Effector memory CD8-positive, alpha-beta T cell (primary cell): ENCODE data around the gene CHRD.
A peak's percentile ranks its signal among the peaks of the same experiment; 100 is the strongest.

Source experiments
- ATAC-seq: fragments of 150-1000 bp; cut with Tn5 transposase; replicated peaks from 2 replicates; pipeline ENCODE4 v1.10.0; 2021; ENCODE audit warnings: mild to moderate bottlenecking, moderate library complexity
- DNase-seq, 3 experiments: peaks; one replicate each; pipeline ENCODE4 v3.0.0; 2021
- H3K27ac Mint-ChIP-seq, 2 donors: one replicate each; pipeline ENCODE4 v1.8.0; 2022; ENCODE audit warnings: mild to moderate bottlenecking in 2 of 2, mixed read lengths in 2 of 2, moderate library complexity in 2 of 2
- H3K27me3 Mint-ChIP-seq, 2 donors: one replicate each; pipeline ENCODE4 v1.8.0; 2022; ENCODE audit warnings: mixed read lengths in 2 of 2
- H3K36me3 Mint-ChIP-seq: one replicate; pipeline ENCODE4 v1.8.0; 2022; ENCODE audit warnings: mild to moderate bottlenecking, moderate library complexity, mixed read lengths; ENCODE audit not compliant: insufficient read depth
- H3K4me1 Mint-ChIP-seq, 2 donors: one replicate each; pipeline ENCODE4 v1.8.0; 2022; ENCODE audit warnings: low read depth in 2 of 2, mixed read lengths in 2 of 2
- H3K4me3 Mint-ChIP-seq, 2 donors: one replicate each; pipeline ENCODE4 v1.8.0; 2022; ENCODE audit warnings: mild to moderate bottlenecking in 2 of 2, mixed read lengths in 2 of 2, moderate library complexity in 2 of 2
- H3K9me3 Mint-ChIP-seq, 2 donors: one replicate each; pipeline ENCODE4 v1.8.0; 2022; ENCODE audit warnings: mixed read lengths in 2 of 2

Gene CHRD

DNA sequence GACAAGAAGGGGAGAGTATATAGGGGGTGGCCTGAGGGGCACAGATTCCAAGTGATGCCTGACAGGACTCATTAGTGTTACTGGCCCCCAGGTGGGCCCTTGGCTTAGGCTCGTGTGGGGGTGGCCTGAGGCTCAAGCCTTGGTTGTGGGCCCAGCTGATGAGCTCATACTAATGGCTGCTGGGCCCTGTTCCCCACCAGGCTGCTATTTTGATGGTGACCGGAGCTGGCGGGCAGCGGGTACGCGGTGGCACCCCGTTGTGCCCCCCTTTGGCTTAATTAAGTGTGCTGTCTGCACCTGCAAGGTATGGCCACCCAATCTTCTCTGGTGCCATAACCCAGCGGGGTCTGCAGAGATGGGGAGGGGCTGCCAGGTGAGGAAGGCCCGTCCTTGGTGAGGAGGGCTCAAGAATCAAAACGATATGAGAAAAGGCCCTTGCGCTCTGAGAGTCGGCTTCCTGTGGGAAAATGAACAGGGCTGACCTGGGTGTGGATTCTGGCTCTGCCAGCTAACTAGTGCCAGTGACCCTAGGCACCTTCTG lies 7.4 kb downstream of the CHRD start:
- Mint-ChIP-seq H3K27me3 (peaks cover 61 to 100% of the 10 kb centered on the region in 2 donors), H3K27ac (no peak overlapping the region), H3K4me1 (no peaks in the 10 kb centered on the region), H3K36me3 (no peaks in the 10 kb centered on the region), H3K4me3 (no peak overlapping the region), H3K9me3 (no peaks in the 10 kb centered on the region)
- ATAC-seq (no peak), DNase-seq (no peak)

DNA sequence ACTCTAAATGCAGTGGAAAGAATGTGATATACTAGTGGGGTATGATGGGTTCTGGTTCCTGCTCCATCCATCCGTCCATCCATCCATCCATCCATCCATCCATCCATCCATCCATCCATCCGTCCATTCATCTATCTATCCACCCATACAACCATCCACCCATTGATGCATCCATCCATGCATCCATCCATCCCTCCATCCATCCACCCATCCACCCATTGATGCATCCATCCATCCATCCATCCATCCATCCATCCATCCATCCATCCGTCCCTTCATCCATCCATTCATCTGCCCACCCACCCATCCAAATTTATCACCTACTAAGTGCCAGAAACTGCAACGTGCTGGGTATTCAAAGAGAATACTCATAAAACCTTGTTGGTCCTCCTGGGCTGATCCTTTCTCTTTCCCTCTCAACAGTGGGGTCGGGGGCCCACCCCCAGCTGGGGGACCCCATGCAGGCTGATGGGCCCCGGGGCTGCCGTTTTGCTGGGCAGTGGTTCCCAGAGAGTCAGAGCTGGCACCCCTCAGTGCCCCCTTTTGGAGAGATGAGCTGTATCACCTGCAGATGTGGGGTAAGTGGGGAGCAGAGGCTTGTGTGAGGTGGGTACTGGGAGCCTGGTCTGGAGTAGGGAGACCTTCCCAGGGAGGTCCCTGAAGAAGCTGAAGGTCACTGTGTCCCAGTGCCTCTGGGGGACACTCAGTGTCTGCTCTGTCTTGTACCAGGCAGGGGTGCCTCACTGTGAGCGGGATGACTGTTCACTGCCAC lies 8.5 kb downstream of the CHRD start:
- H3K4me3 Mint-ChIP-seq, result no peak overlapping the region
- no peaks in the 10 kb centered on the region for H3K36me3 Mint-ChIP-seq
- ATAC-seq, result no peak
- peak overlapping the region in 1 of 2 donors; percentile 27 for H3K27ac Mint-ChIP-seq
- no peaks in the 10 kb centered on the region for H3K4me1 Mint-ChIP-seq
- H3K27me3 Mint-ChIP-seq, result peaks cover 52 to 92% of the 10 kb centered on the region in 2 donors
- no peaks in the 10 kb centered on the region for H3K9me3 Mint-ChIP-seq
- DNase-seq, result no peak

DNA sequence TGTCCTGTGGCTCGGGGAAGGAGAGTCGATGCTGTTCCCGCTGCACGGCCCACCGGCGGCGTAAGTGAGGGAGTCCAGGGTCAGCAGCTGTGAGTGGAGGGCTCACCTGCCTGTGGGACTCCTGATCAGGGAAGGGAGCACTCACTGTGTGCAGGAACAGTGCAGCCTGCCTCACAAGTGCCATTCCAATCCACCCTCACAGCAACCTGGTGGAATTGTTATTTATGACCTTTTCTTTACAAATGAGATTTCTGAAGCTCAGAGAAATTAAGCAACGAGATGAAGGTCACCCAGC lies 9.0 kb downstream of the CHRD start:
- no peak for ATAC-seq
- Mint-ChIP-seq H3K27ac (no peak overlapping the region), H3K36me3 (no peaks in the 10 kb centered on the region), H3K4me3 (no peak overlapping the region), H3K9me3 (no peaks in the 10 kb centered on the region), H3K27me3 (peaks cover 52 to 87% of the 10 kb centered on the region in 2 donors), H3K4me1 (no peaks in the 10 kb centered on the region)
- no peak for DNase-seq

DNA sequence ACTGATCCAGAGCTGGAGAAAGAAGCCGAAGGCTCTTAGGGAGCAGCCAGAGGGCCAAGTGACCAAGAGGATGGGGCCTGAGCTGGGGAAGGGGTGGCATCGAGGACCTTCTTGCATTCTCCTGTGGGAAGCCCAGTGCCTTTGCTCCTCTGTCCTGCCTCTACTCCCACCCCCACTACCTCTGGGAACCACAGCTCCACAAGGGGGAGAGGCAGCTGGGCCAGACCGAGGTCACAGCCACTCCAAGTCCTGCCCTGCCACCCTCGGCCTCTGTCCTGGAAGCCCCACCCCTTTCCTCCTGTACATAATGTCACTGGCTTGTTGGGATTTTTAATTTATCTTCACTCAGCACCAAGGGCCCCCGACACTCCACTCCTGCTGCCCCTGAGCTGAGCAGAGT lies 9.5 kb downstream of the CHRD start:
- ATAC-seq, result no peak
- H3K27me3 Mint-ChIP-seq, result peaks cover 50 to 82% of the 10 kb centered on the region in 2 donors

GRCh38 chr3:184389935-184390528 lies 10.2 kb downstream of the CHRD start:
- no peaks in the 10 kb centered on the region for H3K36me3 Mint-ChIP-seq
- no peak for ATAC-seq
- no peak for DNase-seq
- no peaks in the 10 kb centered on the region for H3K4me1 Mint-ChIP-seq
- no peak overlapping the region for H3K4me3 Mint-ChIP-seq
- peaks cover 43 to 78% of the 10 kb centered on the region in 2 donors for H3K27me3 Mint-ChIP-seq
- no peak overlapping the region for H3K27ac Mint-ChIP-seq
- no peaks in the 10 kb centered on the region for H3K9me3 Mint-ChIP-seq

More for the DNA sequence above, 9.5 kb downstream of the CHRD start:
- Mint-ChIP-seq H3K36me3 (no peaks in the 10 kb centered on the region), H3K4me1 (no peaks in the 10 kb centered on the region), H3K4me3 (no peak overlapping the region), H3K9me3 (no peaks in the 10 kb centered on the region), H3K27ac (no peak overlapping the region)
- no peak for DNase-seq

- Mint-ChIP-seq H3K27ac (no peak overlapping the region), H3K36me3 (no peaks in the 10 kb centered on the region), H3K27me3 (peaks cover 36 to 72% of the 10 kb centered on the region in 2 donors), H3K9me3 (no peaks in the 10 kb centered on the region), H3K4me3 (no peak overlapping the region), H3K4me1 (no peaks in the 10 kb centered on the region)
- ATAC-seq (no peak), DNase-seq (no peak)
These were observed 11.4 kb downstream of the CHRD start for GRCh38 chr3:184391266-184391665.

DNA sequence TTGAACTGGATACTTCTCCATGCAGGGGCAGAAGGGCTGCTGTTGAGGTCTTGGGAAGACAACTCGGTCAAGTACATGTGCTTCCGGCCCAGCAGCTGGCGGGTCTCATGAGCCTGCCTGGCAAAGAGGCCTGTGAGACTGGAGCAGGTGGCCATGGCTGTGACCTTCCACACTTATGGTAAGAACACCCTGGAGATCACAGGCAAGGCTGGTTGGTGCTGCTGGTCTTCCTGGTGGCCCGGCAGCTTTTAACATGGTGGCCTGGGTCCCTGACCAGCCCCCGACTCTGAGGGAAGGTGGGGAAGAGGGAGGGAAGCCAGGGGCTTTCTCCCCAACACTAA lies 15.4 kb downstream of the CHRD start:
- Mint-ChIP-seq H3K27ac (no peak overlapping the region), H3K4me3 (no peak overlapping the region), H3K4me1 (no peaks in the 10 kb centered on the region), H3K36me3 (no peaks in the 10 kb centered on the region), H3K9me3 (no peaks in the 10 kb centered on the region), H3K27me3 (peaks cover 35 to 50% of the 10 kb centered on the region in 2 donors)
- ATAC-seq (no peak), DNase-seq (no peak)

- no peak overlapping the region for H3K27ac Mint-ChIP-seq
- H3K36me3 Mint-ChIP-seq, result no peaks in the 10 kb centered on the region
- no peak for DNase-seq
- H3K27me3 Mint-ChIP-seq, result peaks cover 40 to 69% of the 10 kb centered on the region in 2 donors
- H3K4me3 Mint-ChIP-seq, result no peak overlapping the region
- no peaks in the 10 kb centered on the region for H3K9me3 Mint-ChIP-seq
- no peak for ATAC-seq
- H3K4me1 Mint-ChIP-seq, result no peaks in the 10 kb centered on the region
These were observed 19.6 kb downstream of the CHRD start for GRCh38 chr3:184399410-184399809.

DNA sequence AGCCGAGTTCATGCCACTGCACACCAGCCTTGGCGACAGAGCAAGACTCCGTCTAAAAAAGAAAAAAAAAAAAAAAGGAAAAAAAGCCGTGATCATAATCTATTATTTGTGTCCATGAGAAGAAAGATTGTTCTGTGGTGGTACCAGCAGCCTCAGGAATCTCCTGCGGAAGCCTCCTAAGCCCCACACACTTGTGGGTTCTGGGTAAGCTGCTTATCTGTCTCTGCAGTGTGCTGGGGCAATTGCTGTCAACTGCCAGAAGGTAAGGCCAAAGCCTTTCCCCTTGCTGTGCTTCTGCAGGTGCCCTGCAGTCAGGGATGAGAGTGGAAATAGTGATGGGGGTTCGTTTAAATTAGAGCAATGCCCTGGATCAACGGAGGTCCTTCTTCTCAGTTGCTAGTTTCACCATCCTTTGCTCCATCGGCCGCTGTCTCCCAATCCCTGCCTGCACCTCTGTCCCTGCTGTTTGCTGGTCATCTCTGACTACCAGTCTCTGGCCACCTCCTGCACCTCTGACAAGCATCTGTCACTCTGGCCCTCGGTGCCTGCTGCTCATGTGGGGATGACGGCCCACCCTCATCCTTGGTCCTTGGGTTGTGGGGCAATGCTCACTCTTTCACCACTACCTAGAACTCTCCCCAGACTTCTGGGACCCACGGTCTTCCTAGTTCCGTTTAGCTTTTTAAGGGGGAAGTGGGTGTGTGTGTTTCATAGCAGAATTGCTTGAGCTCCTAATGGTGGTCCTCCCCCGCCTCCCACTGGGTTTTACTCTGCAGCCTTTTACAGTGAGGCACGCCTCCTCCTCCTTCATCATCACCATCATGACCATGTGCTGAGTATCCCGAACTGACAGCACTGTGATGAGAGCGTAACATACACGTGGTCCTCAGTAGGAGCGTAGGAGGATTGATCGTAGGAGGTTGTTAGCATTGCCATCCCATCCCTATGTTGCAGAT lies 25.5 kb downstream of the CHRD start:
- DNase-seq (no peak), ATAC-seq (no peak)
- Mint-ChIP-seq H3K27me3 (peaks cover 24 to 68% of the 10 kb centered on the region in 2 donors), H3K4me3 (no peak overlapping the region), H3K36me3 (no peaks in the 10 kb centered on the region), H3K4me1 (no peaks in the 10 kb centered on the region), H3K27ac (no peak overlapping the region), H3K9me3 (no peaks in the 10 kb centered on the region)

GRCh38 chr3:184409331-184409926 lies 29.6 kb downstream of the CHRD start:
- Mint-ChIP-seq H3K27me3 (peaks cover 25 to 54% of the 10 kb centered on the region in 2 donors), H3K36me3 (no peaks in the 10 kb centered on the region), H3K27ac (no peak overlapping the region), H3K4me3 (no peak overlapping the region), H3K4me1 (no peaks in the 10 kb centered on the region), H3K9me3 (no peaks in the 10 kb centered on the region)
- ATAC-seq (no peak), DNase-seq (no peak)

DNA sequence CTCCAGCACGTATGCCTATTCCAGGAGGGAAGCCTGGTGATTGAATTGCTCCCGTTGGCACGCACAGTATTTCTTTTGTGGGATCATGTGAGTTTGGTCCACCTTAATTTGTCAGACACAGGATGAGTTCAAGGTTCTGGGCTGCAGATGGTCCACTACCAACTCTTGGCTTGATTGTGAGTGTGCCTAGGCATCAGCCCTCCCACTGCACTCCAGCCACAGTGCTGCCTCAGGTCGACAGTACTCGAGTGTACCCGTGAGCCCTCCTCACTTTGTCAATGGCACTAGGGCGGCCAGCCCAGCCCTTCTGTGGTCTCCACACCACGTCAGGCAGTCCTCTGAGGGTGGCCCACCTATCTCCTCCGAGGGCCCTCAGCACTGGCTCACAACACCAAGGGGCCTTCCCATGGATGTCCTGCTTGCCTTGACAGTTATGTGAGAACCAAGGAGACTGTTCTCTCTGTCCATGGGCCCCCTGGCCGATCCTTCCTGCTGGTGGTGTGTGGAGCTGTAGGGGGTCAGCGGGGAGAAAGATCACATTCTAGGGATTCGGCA lies 30.2 kb downstream of the CHRD start:
- DNase-seq (no peak), ATAC-seq (no peak)
- Mint-ChIP-seq H3K27me3 (peaks cover 25 to 52% of the 10 kb centered on the region in 2 donors), H3K36me3 (no peaks in the 10 kb centered on the region), H3K4me1 (no peaks in the 10 kb centered on the region), H3K4me3 (no peak overlapping the region), H3K27ac (no peak overlapping the region), H3K9me3 (no peaks in the 10 kb centered on the region)

DNA sequence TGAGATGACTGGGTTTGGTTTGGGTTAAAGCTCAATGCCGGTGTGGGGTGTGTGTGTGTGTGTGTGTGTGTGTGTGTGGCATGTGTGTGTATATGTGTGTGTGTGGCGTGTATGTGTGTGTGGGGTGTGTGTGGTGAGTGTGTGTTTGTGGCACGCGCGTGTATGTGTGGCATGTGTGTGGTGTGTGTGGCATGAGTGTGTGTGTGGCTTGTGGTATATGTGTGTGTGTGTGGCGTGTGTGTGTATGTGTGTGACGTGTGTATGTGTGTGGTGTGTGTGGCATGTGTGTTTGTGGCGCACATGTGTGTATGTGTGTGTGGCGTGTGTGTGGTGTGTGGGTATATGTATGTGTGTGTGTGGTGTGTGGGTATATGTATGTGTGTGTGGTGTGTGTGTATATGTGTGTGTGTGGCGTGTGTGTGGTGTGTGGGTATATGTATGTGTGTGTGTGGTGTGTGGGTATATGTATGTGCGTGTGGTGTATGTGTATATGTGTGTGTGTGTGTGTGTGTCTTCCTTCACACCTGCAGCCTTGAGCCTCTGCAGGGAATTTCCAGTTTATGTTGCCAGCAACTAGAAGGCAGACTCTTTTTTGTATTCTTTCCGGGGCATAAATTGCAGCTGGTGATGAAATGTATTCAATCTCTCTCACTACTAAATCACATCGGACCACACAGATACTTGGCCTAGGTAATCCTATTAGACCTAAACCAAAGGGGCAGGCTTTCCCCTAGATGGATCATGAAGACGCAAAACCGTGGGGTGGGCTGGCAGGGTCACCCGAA lies 34.8 kb downstream of the CHRD start:
- Mint-ChIP-seq H3K27ac (no peak overlapping the region), H3K4me1 (no peaks in the 10 kb centered on the region), H3K27me3 (peaks cover 25 to 34% of the 10 kb centered on the region in 2 donors), H3K4me3 (no peak overlapping the region), H3K9me3 (no peaks in the 10 kb centered on the region), H3K36me3 (peaks cover 4% of the 10 kb centered on the region)
- DNase-seq (no peak), ATAC-seq (no peak)
